CD4-positive, alpha-beta T cell (primary cell): ENCODE results near the gene ACE. TPM values are rescaled to one million over a fixed set of nuclear protein-coding genes. Genes with fewer than 3 reads are reported as not detected.

Experiments used
- ATAC-seq: fragments of 200-7000 bp; cut with Tn5 transposase; one replicate; pipeline ENCODE4 v1.10.0; 2022; ENCODE audit warnings: mild to moderate bottlenecking; ENCODE audit not compliant: poor library complexity
- CTCF ChIA-PET: fragments of 350-600 bp; sonication (Branson Sonifier 250); formaldehyde crosslinking; loops from one replicate; lab custom pipeline; 2021; ENCODE audit warnings: antibody characterized with exemption, inconsistent platforms; lab: Charles Lee
- POLR2A ChIA-PET: fragments of 350-600 bp; sonication (Branson Sonifier 250); formaldehyde crosslinking; loops from one replicate; lab custom pipeline; 2021; ENCODE audit warnings: antibody characterized with exemption, inconsistent platforms; lab: Charles Lee
- DNase-seq, 14 experiments: peaks; one replicate each; pipeline ENCODE4 v3.0.0-alpha.2; 2013 to 2020; ENCODE audit warnings: mixed read lengths in 2 of 14
- H3K27ac ChIP-seq, 2 donors: one replicate each; pipeline versions ENCODE4 v1.5.1 to v1.7.0; 2013; ENCODE audit warnings: low read length in 2 of 2, low read depth in 1 of 2, mild to moderate bottlenecking in 1 of 2
- H3K27me3 ChIP-seq, 2 experiments: 1 replicate in 1 of 2; 2 replicates in 1 of 2; pipeline versions ENCODE4 v1.6.1 to v1.7.0; 2013; ENCODE audit warnings: low read length in 2 of 2, control low read depth in 1 of 2, mild to moderate bottlenecking in 1 of 2, moderate library complexity in 1 of 2; ENCODE audit not compliant: insufficient read depth in 2 of 2, control insufficient read depth in 1 of 2
- H3K36me3 ChIP-seq: one replicate; pipeline ENCODE4 v1.6.1; 2013; ENCODE audit warnings: low read length, control low read depth; ENCODE audit not compliant: insufficient read depth
- H3K4me1 ChIP-seq: one replicate; pipeline ENCODE4 v1.6.1; 2013; ENCODE audit warnings: low read length, control low read depth; ENCODE audit not compliant: insufficient read depth
- H3K4me3 ChIP-seq: one replicate; pipeline ENCODE4 v1.5.1; 2013; ENCODE audit warnings: mild to moderate bottlenecking, low read length, moderate library complexity
- H3K9me3 ChIP-seq, 2 experiments: 1 replicate in 1 of 2; 2 replicates in 1 of 2; pipeline versions ENCODE4 v1.6.1 to v1.7.0; 2013; ENCODE audit warnings: low read length in 2 of 2, mild to moderate bottlenecking in 2 of 2, control low read depth in 1 of 2, moderate library complexity in 1 of 2; ENCODE audit not compliant: control insufficient read depth in 1 of 2, insufficient read depth in 1 of 2
- H3K27ac Mint-ChIP-seq: one replicate; pipeline ENCODE4 v1.8.0; 2020; ENCODE audit warnings: mixed read lengths
- H3K27me3 Mint-ChIP-seq: one replicate; pipeline ENCODE4 v1.8.0; 2021; ENCODE audit warnings: mixed read lengths
- H3K36me3 Mint-ChIP-seq: one replicate; pipeline ENCODE4 v1.8.0; 2021; ENCODE audit warnings: low read depth, mixed read lengths
- H3K4me1 Mint-ChIP-seq: one replicate; pipeline ENCODE4 v1.8.0; 2021; ENCODE audit warnings: low read depth, mixed read lengths
- H3K4me3 Mint-ChIP-seq: one replicate; pipeline ENCODE4 v1.8.0; 2020; ENCODE audit warnings: mild to moderate bottlenecking, mixed read lengths
- H3K9me3 Mint-ChIP-seq: one replicate; pipeline ENCODE4 v1.8.0; 2020; ENCODE audit warnings: mixed read lengths
- CTCF ChIP-seq: fragments of 200-600 bp; IDR thresholded peaks from one replicate; pipeline ENCODE4 v1.8.0; 2022; ENCODE audit warnings: antibody characterized with exemption, mild to moderate bottlenecking
- intact Hi-C, 2 experiments: fragments of 100-400 bp; cut with DNase I in 1 of 2; cut with micrococcal nuclease in 1 of 2; formaldehyde crosslinking; loops; one replicate each; pipeline versions ENCODE4 v1.15.1 to v1.9.0; 2023 to 2025; cut with DNase I, micrococcal nuclease
- total RNA-seq, 174 experiments: library from RNA in 2 of 174; stranded (reverse) in 2 of 174; gene quantifications; one replicate each; pipeline ENCODE4 v1.2.3 and lab custom pipeline; 2021 to 2026

The ACE gene
- total RNA-seq, 2 experiments from 2014 or later: 7.4 to 10.2 TPM

GRCh38 chr17:63544467-63545301, 67.8 kb downstream of the ACE start:
- peaks cover 11% of the 10 kb centered on the region for H3K27me3 Mint-ChIP-seq
- Histone ChIP-seq H3K36me3 (no peaks in the 10 kb centered on the region), H3K9me3 (no peaks in the 10 kb centered on the region), H3K4me1 (peaks cover 10% of the 10 kb centered on the region), H3K27ac (no peak overlapping the region), H3K27me3 (peaks cover 0 to 3% of the 10 kb centered on the region in 2 experiments), H3K4me3 (no peak overlapping the region)
- no peak for TF ChIP-seq CTCF
- no peak overlapping the region for H3K27ac Mint-ChIP-seq
- no peaks in the 10 kb centered on the region for H3K9me3 Mint-ChIP-seq
- ChIA-PET CTCF (no interaction called here), POLR2A (interaction anchor here (0.8 kb wide), 1 partner anchor 77 kb away, joined by 3 read pairs; the partner anchor contains the start of gene MAP3K3)
- H3K4me1 Mint-ChIP-seq: peaks cover 2% of the 10 kb centered on the region
- intact Hi-C loops: loop anchor here in 1 of 2 experiments (5.0 kb wide), 1 partner anchor 102 kb away; no protein-coding TSS in a partner anchor
- ATAC-seq (no peak), DNase-seq (peak in 1 of 14 experiments; percentile 28)
- no peaks in the 10 kb centered on the region for H3K36me3 Mint-ChIP-seq
- no peak overlapping the region for H3K4me3 Mint-ChIP-seq

- ATAC-seq (no peak), DNase-seq (no peak)
- H3K4me3 ChIP-seq: no peak overlapping the region
- no peak overlapping the region for H3K27ac Mint-ChIP-seq
- no peak for TF ChIP-seq CTCF
- no peaks in the 10 kb centered on the region for H3K36me3 ChIP-seq
- H3K4me1 ChIP-seq: peaks cover 12% of the 10 kb centered on the region
- intact Hi-C loops: loop anchor here in 1 of 2 experiments (5.0 kb wide), 1 partner anchor 104 kb away; no protein-coding TSS in a partner anchor
- no peaks in the 10 kb centered on the region for H3K27me3 ChIP-seq
- H3K9me3 ChIP-seq: no peaks in the 10 kb centered on the region
- no peak overlapping the region for H3K27ac ChIP-seq
- ChIA-PET POLR2A (no interaction called here), CTCF (no interaction called here)
- peaks cover 14% of the 10 kb centered on the region for H3K36me3 Mint-ChIP-seq
- H3K4me1 Mint-ChIP-seq: peaks cover 15% of the 10 kb centered on the region
- no peaks in the 10 kb centered on the region for H3K9me3 Mint-ChIP-seq
- no peaks in the 10 kb centered on the region for H3K27me3 Mint-ChIP-seq
- no peak overlapping the region for H3K4me3 Mint-ChIP-seq
Observed at GRCh38 chr17:63546308-63547082, 69.6 kb downstream of the ACE start.

- CTCF ChIA-PET: no interaction called here
- no peak for DNase-seq
- Mint-ChIP-seq H3K27me3 (no peaks in the 10 kb centered on the region), H3K27ac (no peak overlapping the region), H3K4me3 (peak overlapping the region; percentile 6), H3K36me3 (peaks cover 18% of the 10 kb centered on the region), H3K9me3 (no peaks in the 10 kb centered on the region), H3K4me1 (peaks cover 21% of the 10 kb centered on the region)
- no peak overlapping the region for H3K27ac ChIP-seq
- ATAC-seq: no peak
- H3K27me3 ChIP-seq: no peaks in the 10 kb centered on the region
- POLR2A ChIA-PET: no interaction called here
- no peak for TF ChIP-seq CTCF
- no peak overlapping the region for H3K4me3 ChIP-seq
- intact Hi-C loops: loop anchor here in 1 of 2 experiments (5.0 kb wide), 1 partner anchor 105 kb away; no protein-coding TSS in a partner anchor
- no peaks in the 10 kb centered on the region for H3K36me3 ChIP-seq
- peaks cover 18% of the 10 kb centered on the region for H3K4me1 ChIP-seq
- H3K9me3 ChIP-seq: no peaks in the 10 kb centered on the region
Observed at GRCh38 chr17:63547083-63547523, 70.2 kb downstream of the ACE start.

Other genes starting within 250 kb of the ACE start
- gene CYB561, start 30.8 kb upstream of the ACE start, total RNA-seq: 10 to 100 TPM; 17.4 to 18.1 TPM
- gene KCNH6, start 46.3 kb downstream of the ACE start, total RNA-seq: not detected
- 10 to 100 TPM; 11.3 to 11.9 TPM for gene DCAF7, start 73.4 kb downstream of the ACE start, total RNA-seq
- gene TACO1, start 123.8 kb downstream of the ACE start, total RNA-seq: 10 to 100 TPM; 11.3 to 13.2 TPM
- gene MAP3K3, start 145.4 kb downstream of the ACE start, total RNA-seq: 10 to 100 TPM; 75.8 to 78.1 TPM
- gene LIMD2, start 223.1 kb downstream of the ACE start, total RNA-seq: 100 to 1,000 TPM; 711 to 727 TPM